ENCODE results near the gene ASXL2. TPM values are rescaled to one million over a fixed set of nuclear protein-coding genes. Genes with fewer than 3 reads are reported as not detected.
A peak's percentile ranks its signal among the peaks of the same experiment; 100 is the strongest.

The ASXL2 gene
- total and polyA plus RNA-seq, 2 of the 13 experiments (the other 11 are each of a cell fraction or from before 2014, with no cell fraction given) = 12.1 to 19.2 TPM

GRCh38 chr2:25804338-25804737, 73.9 kb downstream of the ASXL2 start:
- no peaks in the 10 kb centered on the region for H3K27me3 ChIP-seq (ENCODE audit: control insufficient read depth in 1 of 2, insufficient read depth in 2 of 2, low read length in 2 of 2)
- peaks cover 18 to 57% of the 10 kb centered on the region in 2 experiments for H3K36me3 ChIP-seq (replicated peaks in 1 of 2; ENCODE audit: control insufficient read depth in 1 of 2, insufficient read depth in 2 of 2, low read length in 2 of 2)
- H2AFZ ChIP-seq (ENCODE audit: low read length) = no peak overlapping the region
- H3K79me2 ChIP-seq (ENCODE audit: insufficient read depth, low read length) = peaks cover 12% of the 10 kb centered on the region
- intact Hi-C loops (cut with micrococcal nuclease; ENCODE audit: unreplicated experiment) = no loop called here
- no peak overlapping the region for H3K4me3 ChIP-seq (replicated peaks in 1 of 3; ENCODE audit: insufficient read depth in 1 of 3, low read depth in 2 of 3, low read length in 3 of 3)
- 97% methylated on average over 3 of the region's 3 CpGs for WGBS (ENCODE audit: low lambda C conversion rate)
- DNase-seq (ENCODE audit: low spot score) = no peak
- no peak for FAIRE-seq
- no peaks in the 10 kb centered on the region; the same call in 1 of the 2 replicates for H4K20me1 ChIP-seq (ENCODE audit: insufficient read depth, low read length)
- ChIA-PET CTCF (ENCODE audit: low intra/inter-chr PET ratio, low total read pairs) (no interaction called here), POLR2A (no interaction called here)
- TF ChIP-seq NR3C1 (CRISPR knock-in tag; IDR thresholded peaks at IDR 0.05) = no peak
- H3K27ac ChIP-seq (ENCODE audit: extremely low read length, insufficient read depth, low read length) = no peak overlapping the region
- no peak for ATAC-seq
- in situ Hi-C loops (cut with HindIII; ENCODE audit: extremely low pct_ligation_motif_present, low pct_unique_long_range_greater_than_20kb) = no loop called here
- BruUV-seq (replicated peaks) = no TSS peak
- H3K4me2 ChIP-seq (ENCODE audit: low read depth, low read length) = no peak overlapping the region
- no peak overlapping the region for H3K9ac ChIP-seq (ENCODE audit: insufficient read depth, low read depth, low read length)
- H3K4me1 ChIP-seq (ENCODE audit: insufficient read depth, low read length) = peaks cover 35% of the 10 kb centered on the region
- H3K9me3 ChIP-seq (ENCODE audit: low read length) = no peaks in the 10 kb centered on the region

- WGBS (ENCODE audit: low lambda C conversion rate) = 90% methylated on average over 1 of the region's 1 CpG
- peaks cover 33% of the 10 kb centered on the region for H3K4me1 ChIP-seq (ENCODE audit: insufficient read depth, low read length)
- H4K20me1 ChIP-seq (ENCODE audit: insufficient read depth, low read length) = no peaks in the 10 kb centered on the region; the same call in 1 of the 2 replicates
- intact Hi-C loops (cut with micrococcal nuclease; ENCODE audit: unreplicated experiment) = no loop called here
- H2AFZ ChIP-seq (ENCODE audit: low read length) = no peak overlapping the region
- in situ Hi-C loops (cut with HindIII; ENCODE audit: extremely low pct_ligation_motif_present, low pct_unique_long_range_greater_than_20kb) = no loop called here
- H3K27me3 ChIP-seq (ENCODE audit: control insufficient read depth in 1 of 2, insufficient read depth in 2 of 2, low read length in 2 of 2) = no peaks in the 10 kb centered on the region
- ChIA-PET CTCF (ENCODE audit: low intra/inter-chr PET ratio, low total read pairs) (no interaction called here), POLR2A (no interaction called here)
- peaks cover 23 to 66% of the 10 kb centered on the region in 2 experiments for H3K36me3 ChIP-seq (replicated peaks in 1 of 2; ENCODE audit: control insufficient read depth in 1 of 2, insufficient read depth in 2 of 2, low read length in 2 of 2)
- ATAC-seq (no peak), FAIRE-seq (no peak), DNase-seq (ENCODE audit: low spot score) (no peak)
- no peak overlapping the region for H3K9ac ChIP-seq (ENCODE audit: insufficient read depth, low read depth, low read length)
- H3K4me3 ChIP-seq (replicated peaks in 1 of 3; ENCODE audit: insufficient read depth in 1 of 3, low read depth in 2 of 3, low read length in 3 of 3) = no peak overlapping the region
- H3K4me2 ChIP-seq (ENCODE audit: low read depth, low read length) = no peak overlapping the region
- H3K9me3 ChIP-seq (ENCODE audit: low read length) = no peaks in the 10 kb centered on the region
- no peak for TF ChIP-seq ZNF12 (CRISPR knock-in tag; IDR thresholded peaks at IDR 0.05)
- no peak for TF ChIP-seq CCAR2 (optimal IDR thresholded peaks at IDR 0.05; ENCODE audit: low read depth, low read length)
- peak; percentile 5 for TF ChIP-seq RBM22 (optimal IDR thresholded peaks at IDR 0.05; ENCODE audit: low read length)
- H3K79me2 ChIP-seq (ENCODE audit: insufficient read depth, low read length) = peaks cover 5% of the 10 kb centered on the region
- no TSS peak for BruUV-seq (replicated peaks)
- H3K27ac ChIP-seq (ENCODE audit: extremely low read length, insufficient read depth, low read length) = no peak overlapping the region
Measured at GRCh38 chr2:25799301-25799700, 79.0 kb downstream of the ASXL2 start.
